ENCODE results near the gene PAXIP1.

PAXIP1 gene

GRCh38 chr7:154918741-154919140 is 84.2 kb downstream of the PAXIP1 start:
- no peak for TF ChIP-seq CTCF (IDR thresholded peaks at IDR 0.05; ENCODE audit: low read depth, low read length, missing control alignments)
- no peak overlapping the region for H3K4me3 ChIP-seq (replicated peaks; ENCODE audit: low read depth, low read length)
- DNase-seq (ENCODE audit: extremely low read depth, low read depth), result no peak

- no peak for TF ChIP-seq CTCF (IDR thresholded peaks at IDR 0.05; ENCODE audit: low read depth, low read length, missing control alignments)
- H3K4me3 ChIP-seq (replicated peaks; ENCODE audit: low read depth, low read length), result no peak overlapping the region
- no peak for DNase-seq (ENCODE audit: extremely low read depth, low read depth)
Measured at GRCh38 chr7:154918266-154918665, 84.7 kb downstream of the PAXIP1 start.

- TF ChIP-seq CTCF (IDR thresholded peaks at IDR 0.05; ENCODE audit: low read depth, low read length, missing control alignments), result no peak
- no peak for DNase-seq (ENCODE audit: extremely low read depth, low read depth)
- no peak overlapping the region for H3K4me3 ChIP-seq (replicated peaks; ENCODE audit: low read depth, low read length)
Measured at GRCh38 chr7:154917808-154918160, 85.1 kb downstream of the PAXIP1 start.

GRCh38 chr7:154916856-154917807 is 85.8 kb downstream of the PAXIP1 start:
- no peak for TF ChIP-seq CTCF (IDR thresholded peaks at IDR 0.05; ENCODE audit: low read depth, low read length, missing control alignments)
- DNase-seq (ENCODE audit: extremely low read depth, low read depth), result no peak
- no peak overlapping the region for H3K4me3 ChIP-seq (replicated peaks; ENCODE audit: low read depth, low read length)

GRCh38 chr7:154916381-154916780 is 86.5 kb downstream of the PAXIP1 start:
- H3K4me3 ChIP-seq (replicated peaks; ENCODE audit: low read depth, low read length), result no peak overlapping the region
- DNase-seq (ENCODE audit: extremely low read depth, low read depth), result no peak
- TF ChIP-seq CTCF (IDR thresholded peaks at IDR 0.05; ENCODE audit: low read depth, low read length, missing control alignments), result no peak

GRCh38 chr7:154915600-154915999 is 87.3 kb downstream of the PAXIP1 start:
- no peak for DNase-seq (ENCODE audit: extremely low read depth, low read depth)
- no peak for TF ChIP-seq CTCF (IDR thresholded peaks at IDR 0.05; ENCODE audit: low read depth, low read length, missing control alignments)

More at GRCh38 chr7:154915600-154915999, 87.3 kb downstream of the PAXIP1 start:
- H3K4me3 ChIP-seq (replicated peaks; ENCODE audit: low read depth, low read length), result no peak overlapping the region

Measured in HFF-Myc (cell line).